ENCODE measurements around the gene SPTB. TPM values are rescaled to one million over a fixed set of nuclear protein-coding genes. Genes with fewer than 3 reads are reported as not detected.

SPTB gene
- polyA plus RNA-seq, 1 experiment = 0.01 TPM

- POLR2A ChIA-PET = no interaction called here
- H3K27me3 ChIP-seq (ENCODE audit: control insufficient read depth, insufficient read depth, low read length) = peaks cover 65% of the 10 kb centered on the region
- H3K4me3 ChIP-seq (ENCODE audit: low read depth, low read length) = no peak overlapping the region
- CTCF ChIA-PET = no interaction called here
- H3K27ac ChIP-seq (ENCODE audit: low read depth, low read length) = no peak overlapping the region
- H3K9me3 ChIP-seq (ENCODE audit: control insufficient read depth, insufficient read depth, low read length) = no peaks in the 10 kb centered on the region
- DNase-seq (ENCODE audit: low read depth, low spot score) = no peak
- TF ChIP-seq CTCF (IDR thresholded peaks at IDR 0.05; ENCODE audit: low read depth, low read length) = no peak
These were observed 179.4 kb downstream of the SPTB start for GRCh38 chr14:64700290-64700689.

GRCh38 chr14:64698903-64699302, 180.8 kb downstream of the SPTB start:
- TF ChIP-seq CTCF (IDR thresholded peaks at IDR 0.05; ENCODE audit: low read depth, low read length) = no peak
- no peaks in the 10 kb centered on the region for H3K9me3 ChIP-seq (ENCODE audit: control insufficient read depth, insufficient read depth, low read length)
- peaks cover 74% of the 10 kb centered on the region for H3K27me3 ChIP-seq (ENCODE audit: control insufficient read depth, insufficient read depth, low read length)
- ChIA-PET POLR2A (no interaction called here), CTCF (interaction anchor here (0.7 to 1.1 kb wide), 6 partner anchors 11 to 193 kb away, joined by 3 to 5 read pairs (median 3); partner anchors contain the start of gene HSPA2)
- H3K27ac ChIP-seq (ENCODE audit: low read depth, low read length) = no peak overlapping the region
- H3K4me3 ChIP-seq (ENCODE audit: low read depth, low read length) = no peak overlapping the region
- DNase-seq (ENCODE audit: low read depth, low spot score) = no peak

GRCh38 chr14:64696355-64696857, 183.3 kb downstream of the SPTB start:
- Histone ChIP-seq H3K4me3 (ENCODE audit: low read depth, low read length) (no peak overlapping the region), H3K27ac (ENCODE audit: low read depth, low read length) (no peak overlapping the region), H3K27me3 (ENCODE audit: control insufficient read depth, insufficient read depth, low read length) (peaks cover 70% of the 10 kb centered on the region), H3K9me3 (ENCODE audit: control insufficient read depth, insufficient read depth, low read length) (no peaks in the 10 kb centered on the region)
- CTCF ChIA-PET = interaction anchor here (0.7 to 1.0 kb wide), 3 partner anchors 15 to 176 kb away, joined by 3 to 5 read pairs (median 3); no protein-coding TSS in a partner anchor
- POLR2A ChIA-PET = no interaction called here
- TF ChIP-seq CTCF (IDR thresholded peaks at IDR 0.05; ENCODE audit: low read depth, low read length) = no peak
- DNase-seq (ENCODE audit: low read depth, low spot score) = no peak

Small RNA genes within 50 kb of the gene (small RNA-seq; reads per million reads assigned to genes)
- gene RPPH1-2P (ENCODE audit: insufficient read length, low read depth) = not detected

Other genes starting within 250 kb of the SPTB start
- 6.4 and 6.6 TPM in 2 replicates for gene PLEKHG3, start 175.5 kb downstream of the SPTB start, polyA plus RNA-seq (2011; rRNA removed)
- gene CHURC1, start 34.5 kb upstream of the SPTB start, polyA plus RNA-seq (2011; rRNA removed) = 85.2 and 113 TPM in 2 replicates
- 1.3 TPM in 1 of 2 replicates, not detected in the other for gene GPX2, start 62.8 kb upstream of the SPTB start, polyA plus RNA-seq (2011; rRNA removed)
- 11.0 and 11.1 TPM in 2 replicates for gene RAB15, start 92.4 kb upstream of the SPTB start, polyA plus RNA-seq (2011; rRNA removed)
- 17.3 and 20.2 TPM in 2 replicates for gene FNTB, start 107.0 kb upstream of the SPTB start, polyA plus RNA-seq (2011; rRNA removed)
- 59.2 and 62.0 TPM in 2 replicates for gene MAX, start 222.6 kb upstream of the SPTB start, polyA plus RNA-seq (2011; rRNA removed)

Measured in AG04450 (cell line).